Stimulated activated memory B cell treated with anti-CD40 and anti-IgM and Interleukin-4, amounts not matched to agents 10 μg/mL and 1 μg/mL and 100 μg/mL, for 72 hours (primary cell): ENCODE data around the gene PDZD2.
A peak's percentile ranks its signal among the peaks of the same experiment; 100 is the strongest.
"Not testable (repeated sequence)": the region's sequence is repeated elsewhere in the genome, so short reads cannot be mapped to it uniquely, and the experiment has no call there.

Experiments
- ATAC-seq: fragments of 150-1000 bp; cut with Tn5 transposase; 2 replicates; pipeline ENCODE4 v1.10.0; 2021
- H3K27ac Mint-ChIP-seq: one replicate; pipeline ENCODE4 v1.8.0; 2022; ENCODE audit warnings: mild to moderate bottlenecking, mixed read lengths
- H3K27me3 Mint-ChIP-seq: one replicate; pipeline ENCODE4 v1.8.0; 2022; ENCODE audit warnings: mixed read lengths
- H3K36me3 Mint-ChIP-seq: one replicate; pipeline ENCODE4 v1.8.0; 2022; ENCODE audit warnings: mixed read lengths
- H3K4me1 Mint-ChIP-seq: one replicate; pipeline ENCODE4 v1.8.0; 2022; ENCODE audit warnings: mixed read lengths
- H3K4me3 Mint-ChIP-seq: one replicate; pipeline ENCODE4 v1.8.0; 2022; ENCODE audit warnings: mild to moderate bottlenecking, moderate library complexity, mixed read lengths
- H3K9me3 Mint-ChIP-seq: one replicate; pipeline ENCODE4 v1.8.0; 2022; ENCODE audit warnings: mixed read lengths

PDZD2 gene

DNA sequence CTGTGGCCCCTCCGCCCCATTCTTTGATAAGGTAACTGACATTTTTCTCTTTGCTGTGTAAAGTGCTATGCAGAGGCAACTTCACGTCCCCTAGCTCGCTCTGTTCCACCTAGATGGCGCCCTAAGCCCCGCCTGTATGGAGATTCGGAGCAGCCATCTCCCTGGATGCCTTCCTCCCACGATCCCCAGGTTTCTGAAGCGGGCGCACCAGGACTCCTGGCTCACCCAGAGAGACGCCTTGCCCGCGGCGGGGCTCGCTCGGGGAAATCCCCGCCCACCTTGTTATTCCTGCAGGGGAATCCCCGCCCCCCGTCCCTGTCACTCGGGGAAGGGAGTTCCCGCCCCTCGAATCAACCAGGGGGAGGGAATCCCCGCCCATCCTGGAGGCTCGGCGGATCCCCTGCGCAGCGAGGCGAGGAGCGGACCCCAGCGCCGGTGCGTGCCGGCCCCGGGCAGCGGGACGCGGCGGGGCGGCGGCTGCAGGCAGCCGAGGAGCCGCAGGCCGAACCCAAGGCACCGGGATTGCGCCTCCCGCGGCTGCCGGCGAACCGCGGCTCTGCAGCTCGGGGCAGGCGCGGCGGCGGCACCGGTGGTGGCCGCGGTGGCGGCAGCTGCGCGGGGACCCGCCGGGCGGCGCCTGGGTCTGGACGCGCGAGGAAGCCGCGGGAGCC, at the start of gene PDZD2:
PDZD2 (plus strand) TSS at position 384 of the 671 bp plus-strand sequence.
- H3K4me3 Mint-ChIP-seq, result peak within 1 kb of the TSS; percentile 77
- H3K27ac Mint-ChIP-seq, result peak within 1 kb of the TSS; percentile 49
- peaks cover 9% of the 10 kb centered on the region for H3K27me3 Mint-ChIP-seq
- no peaks in the 10 kb centered on the region for H3K36me3 Mint-ChIP-seq
- peak; percentile 72 for ATAC-seq
- H3K9me3 Mint-ChIP-seq, result no peaks in the 10 kb centered on the region
- H3K4me1 Mint-ChIP-seq, result peaks cover 11% of the 10 kb centered on the region

GRCh38 chr5:31593665-31594064, 45.3 kb upstream of the PDZD2 start:
- peaks cover 8% of the 10 kb centered on the region for H3K27me3 Mint-ChIP-seq
- H3K27ac Mint-ChIP-seq, result no peak overlapping the region
- no peaks in the 10 kb centered on the region for H3K9me3 Mint-ChIP-seq
- no peak for ATAC-seq
- peaks cover 4% of the 10 kb centered on the region for H3K4me1 Mint-ChIP-seq
- H3K36me3 Mint-ChIP-seq, result no peaks in the 10 kb centered on the region
- no peak overlapping the region for H3K4me3 Mint-ChIP-seq

- Mint-ChIP-seq H3K9me3 (no peaks in the 10 kb centered on the region), H3K27me3 (peaks cover 8% of the 10 kb centered on the region), H3K27ac (no peak overlapping the region), H3K4me3 (no peak overlapping the region), H3K36me3 (no peaks in the 10 kb centered on the region), H3K4me1 (peaks cover 6% of the 10 kb centered on the region)
- no peak for ATAC-seq
These were observed 42.6 kb upstream of the PDZD2 start for GRCh38 chr5:31596354-31596753.

DNA sequence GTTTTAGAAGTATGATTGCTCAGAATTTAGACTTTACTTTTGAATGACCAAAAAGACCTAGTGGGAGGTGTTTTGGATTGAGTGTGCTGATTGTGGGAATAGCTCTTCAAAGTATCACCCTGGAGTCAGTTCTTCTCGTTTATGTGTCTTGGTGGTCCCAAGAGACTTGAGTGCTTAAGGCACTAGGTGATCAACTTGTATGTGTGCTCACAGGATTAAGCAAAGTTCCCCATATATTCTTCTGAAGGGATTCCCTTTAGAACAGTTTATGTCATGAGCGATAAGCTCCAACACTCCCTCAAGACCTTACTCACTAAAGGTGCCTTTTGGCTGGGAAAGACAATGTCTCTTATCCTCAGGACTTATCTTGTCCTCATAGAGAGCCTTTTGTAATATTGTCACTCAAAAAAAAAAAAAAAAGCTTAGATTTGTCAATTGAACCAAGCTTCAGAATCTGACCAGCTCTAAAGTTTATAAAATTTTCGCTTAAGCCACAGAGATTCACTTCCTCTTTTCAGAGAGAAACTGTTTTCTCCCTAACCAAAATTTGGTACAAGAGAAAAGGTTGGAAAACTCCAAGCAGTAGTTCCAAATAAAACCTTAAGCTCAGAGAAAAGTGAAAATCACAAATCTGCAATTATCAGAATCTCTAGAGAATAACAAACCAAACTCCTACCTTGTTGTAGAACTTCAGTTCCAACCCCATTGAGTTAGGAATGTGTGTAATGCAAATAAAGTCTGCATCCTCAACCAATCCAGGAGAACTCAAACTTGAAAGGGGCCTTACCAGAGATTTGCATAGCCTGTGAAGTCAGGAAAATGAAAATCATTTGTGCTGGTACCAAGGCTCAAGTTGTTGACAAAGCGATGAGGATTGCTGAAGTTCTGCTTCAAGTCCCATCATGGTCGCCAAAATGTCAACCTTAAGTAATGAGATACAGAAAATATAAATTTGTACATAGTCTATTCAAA, 40.0 kb upstream of the PDZD2 start:
- Mint-ChIP-seq H3K27me3 (peaks cover 8% of the 10 kb centered on the region), H3K4me1 (peaks cover 6% of the 10 kb centered on the region), H3K27ac (no peak overlapping the region), H3K4me3 (no peak overlapping the region), H3K36me3 (no peaks in the 10 kb centered on the region), H3K9me3 (no peaks in the 10 kb centered on the region)
- peak; percentile 50 for ATAC-seq

GRCh38 chr5:31602305-31602704, 36.6 kb upstream of the PDZD2 start:
- not testable (repeated sequence) for H3K4me1 Mint-ChIP-seq, H3K4me3 Mint-ChIP-seq, H3K9me3 Mint-ChIP-seq, ATAC-seq, H3K27me3 Mint-ChIP-seq, H3K36me3 Mint-ChIP-seq, H3K27ac Mint-ChIP-seq

DNA sequence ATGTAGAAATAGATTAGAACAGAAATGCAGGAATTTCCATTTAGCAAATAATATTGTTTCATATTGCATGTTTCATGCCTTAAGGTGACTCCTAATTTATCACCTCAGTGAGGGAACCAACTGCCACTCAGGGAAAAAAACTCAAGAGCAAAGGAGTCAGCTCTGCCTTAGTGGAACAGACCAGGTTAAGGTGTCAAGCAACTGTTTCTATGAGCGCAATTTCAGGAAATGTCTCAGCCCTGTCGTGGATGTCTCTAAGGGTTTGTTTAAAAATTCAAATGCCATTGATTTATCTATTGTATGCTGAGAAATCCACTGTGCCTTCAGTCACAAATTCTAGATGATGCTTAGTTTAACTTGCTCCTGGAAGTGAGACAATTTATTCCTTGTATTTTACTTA, 34.7 kb upstream of the PDZD2 start:
- no peak overlapping the region for H3K4me3 Mint-ChIP-seq
- ATAC-seq, result no peak
- no peaks in the 10 kb centered on the region for H3K9me3 Mint-ChIP-seq
- no peaks in the 10 kb centered on the region for H3K36me3 Mint-ChIP-seq
- H3K27me3 Mint-ChIP-seq, result peaks cover 9% of the 10 kb centered on the region
- H3K4me1 Mint-ChIP-seq, result no peaks in the 10 kb centered on the region
- no peak overlapping the region for H3K27ac Mint-ChIP-seq

DNA sequence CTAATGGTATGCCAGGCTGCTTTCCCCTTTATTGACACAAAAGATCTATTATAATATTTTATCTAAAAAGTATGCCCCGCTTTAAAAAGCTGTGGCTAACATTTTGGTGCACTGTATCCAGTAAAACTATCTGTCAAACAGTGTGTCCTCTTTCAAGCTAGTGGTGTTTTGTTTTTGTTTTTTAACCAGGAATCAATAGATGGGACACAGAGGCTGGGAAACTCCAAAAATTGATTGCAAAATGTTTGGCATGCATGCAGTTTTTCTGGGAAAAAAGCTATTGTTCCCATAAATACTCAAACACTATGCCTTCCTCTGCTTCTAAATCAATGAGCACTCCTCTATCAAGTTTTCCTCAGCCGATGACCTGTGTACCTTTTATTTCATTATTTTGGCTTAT, 34.3 kb upstream of the PDZD2 start:
- H3K27me3 Mint-ChIP-seq, result peaks cover 9% of the 10 kb centered on the region

DNA sequence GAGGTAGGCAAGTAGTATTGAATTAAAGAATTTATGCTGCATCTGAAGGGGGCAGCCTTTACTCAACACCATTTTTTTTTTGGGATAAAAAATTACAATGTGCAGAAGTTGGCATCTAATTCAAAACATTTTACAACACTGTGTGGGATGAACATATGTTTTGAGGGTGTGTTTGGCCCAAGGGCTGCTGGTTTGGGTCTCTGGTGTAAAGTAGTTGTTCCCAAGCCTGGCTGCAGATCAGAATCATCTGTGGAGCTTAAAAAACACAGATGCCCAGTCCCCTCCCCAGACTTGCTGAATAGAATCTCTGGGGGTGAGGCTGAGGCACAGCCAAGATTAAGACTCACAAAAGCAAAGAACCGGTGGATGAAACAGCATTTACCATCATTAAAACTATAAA, 33.0 kb upstream of the PDZD2 start:
- no peaks in the 10 kb centered on the region for H3K36me3 Mint-ChIP-seq
- peaks cover 9% of the 10 kb centered on the region for H3K27me3 Mint-ChIP-seq
- no peaks in the 10 kb centered on the region for H3K4me1 Mint-ChIP-seq
- H3K27ac Mint-ChIP-seq, result no peak overlapping the region
- no peak overlapping the region for H3K4me3 Mint-ChIP-seq
- no peak for ATAC-seq
- H3K9me3 Mint-ChIP-seq, result no peaks in the 10 kb centered on the region

More for the DNA sequence above, 34.3 kb upstream of the PDZD2 start:
- ATAC-seq, result no peak
- no peaks in the 10 kb centered on the region for H3K4me1 Mint-ChIP-seq
- no peak overlapping the region for H3K27ac Mint-ChIP-seq
- no peaks in the 10 kb centered on the region for H3K36me3 Mint-ChIP-seq
- no peak overlapping the region for H3K4me3 Mint-ChIP-seq
- no peaks in the 10 kb centered on the region for H3K9me3 Mint-ChIP-seq

DNA sequence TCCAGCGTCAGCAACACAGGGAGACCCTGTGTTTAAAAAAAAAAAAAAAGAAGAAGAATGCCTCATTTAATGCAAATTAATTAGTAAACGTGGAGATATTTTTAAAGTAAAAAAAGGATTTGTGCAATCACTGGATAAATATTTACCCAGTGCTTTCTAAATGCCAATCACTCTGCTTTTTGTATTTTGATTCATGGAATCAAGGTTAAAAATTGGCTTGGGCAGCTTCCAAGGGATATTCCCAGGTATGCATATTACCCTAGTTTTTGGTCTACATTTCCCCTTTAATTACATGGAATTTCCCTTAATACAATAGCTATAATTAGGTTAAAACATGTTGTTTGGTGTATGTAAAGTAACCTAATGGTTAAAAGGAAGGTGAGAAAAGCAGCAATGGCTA, 31.4 kb upstream of the PDZD2 start:
- no peak overlapping the region for H3K4me3 Mint-ChIP-seq
- H3K36me3 Mint-ChIP-seq, result no peaks in the 10 kb centered on the region

DNA sequence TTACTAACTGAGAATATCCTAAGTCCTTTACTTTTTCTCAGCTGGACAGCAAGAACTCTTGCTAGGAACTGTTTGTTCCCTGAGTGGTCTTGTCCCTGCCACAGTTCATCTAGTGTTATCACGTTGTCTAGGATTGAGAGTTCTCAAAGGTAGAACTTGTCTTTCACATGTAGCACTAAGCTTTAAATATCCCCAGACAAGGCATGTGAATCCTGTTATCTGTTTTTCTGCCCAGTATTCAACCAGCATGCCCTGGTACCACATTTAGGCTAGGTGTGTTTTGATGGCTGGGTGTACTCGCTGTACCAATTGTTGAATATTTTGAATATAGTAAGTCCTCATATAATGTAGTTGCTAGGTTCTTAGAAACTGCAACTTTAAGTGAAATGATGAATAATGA, 27.9 kb upstream of the PDZD2 start:
- H3K27me3 Mint-ChIP-seq, result peaks cover 10% of the 10 kb centered on the region
- no peaks in the 10 kb centered on the region for H3K9me3 Mint-ChIP-seq
- H3K36me3 Mint-ChIP-seq, result no peaks in the 10 kb centered on the region
- H3K27ac Mint-ChIP-seq, result no peak overlapping the region
- H3K4me1 Mint-ChIP-seq, result no peaks in the 10 kb centered on the region
- ATAC-seq, result no peak
- H3K4me3 Mint-ChIP-seq, result no peak overlapping the region

More for the DNA sequence above, 31.4 kb upstream of the PDZD2 start:
- no peaks in the 10 kb centered on the region for H3K9me3 Mint-ChIP-seq
- H3K27ac Mint-ChIP-seq, result no peak overlapping the region
- peaks cover 9% of the 10 kb centered on the region for H3K27me3 Mint-ChIP-seq
- no peak for ATAC-seq
- H3K4me1 Mint-ChIP-seq, result no peaks in the 10 kb centered on the region

DNA sequence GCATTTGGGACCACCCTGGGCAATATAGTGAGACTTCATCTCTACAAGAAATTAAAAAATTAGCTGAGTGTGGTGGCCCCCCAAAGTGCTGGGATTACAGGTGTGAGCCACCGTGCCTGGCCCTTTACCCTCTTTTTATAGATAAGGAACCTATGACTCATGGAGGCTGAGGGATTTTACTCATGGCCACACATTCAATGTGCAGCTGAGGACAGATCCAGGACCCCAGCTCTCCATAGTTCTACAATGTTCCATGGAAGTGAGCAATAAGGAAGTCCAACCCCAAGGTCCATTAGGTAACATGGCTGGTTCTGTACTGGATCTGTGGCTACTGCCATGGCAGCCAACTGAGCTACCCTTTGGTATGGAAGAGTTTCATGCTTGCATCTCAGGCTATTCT, 25.3 kb upstream of the PDZD2 start:
- no peak overlapping the region for H3K4me3 Mint-ChIP-seq
- no peak for ATAC-seq
- H3K4me1 Mint-ChIP-seq, result no peaks in the 10 kb centered on the region
- peaks cover 4% of the 10 kb centered on the region for H3K9me3 Mint-ChIP-seq
- no peaks in the 10 kb centered on the region for H3K36me3 Mint-ChIP-seq
- no peak overlapping the region for H3K27ac Mint-ChIP-seq
- H3K27me3 Mint-ChIP-seq, result peaks cover 24% of the 10 kb centered on the region

DNA sequence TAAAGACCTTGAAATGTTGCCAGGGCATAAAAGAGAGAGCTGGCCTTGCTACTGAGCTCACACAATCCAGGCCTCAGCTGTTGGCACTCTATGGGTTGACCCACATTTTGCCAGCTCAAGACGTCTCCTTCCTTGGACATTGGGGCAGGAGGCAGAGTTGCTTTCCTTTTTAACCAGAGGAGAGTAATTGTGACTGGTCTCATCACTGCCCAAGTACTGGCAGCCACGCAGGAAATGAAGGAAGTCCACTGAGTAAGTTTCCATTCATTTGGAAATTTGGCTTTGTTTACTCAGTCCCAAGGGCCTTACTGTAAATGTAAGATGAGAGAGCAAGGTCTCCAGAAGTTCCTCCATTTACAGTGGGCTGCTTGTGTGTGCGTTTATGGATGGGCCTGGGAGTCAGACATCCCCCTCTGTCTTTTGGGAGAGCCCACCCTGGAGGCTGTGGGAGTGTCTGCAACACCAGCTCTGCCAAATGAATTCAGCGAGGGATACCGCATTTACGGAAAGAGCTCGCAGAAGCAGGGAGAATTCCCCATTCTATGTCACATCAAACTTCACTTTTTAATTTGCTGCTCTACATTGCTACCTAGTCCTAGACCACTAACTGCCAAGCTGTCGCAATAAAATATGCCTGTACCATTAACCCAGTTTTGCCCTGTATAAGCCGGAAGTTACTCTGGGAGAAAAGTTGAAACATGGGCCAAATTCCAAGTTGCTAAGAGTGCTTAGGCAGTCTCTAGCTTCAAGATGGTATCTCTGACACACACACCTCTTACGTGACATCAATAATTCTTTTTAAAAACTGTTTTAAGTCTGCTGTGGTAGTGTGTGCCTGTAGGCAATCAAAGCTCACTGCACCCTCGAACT, 24.5 kb upstream of the PDZD2 start:
- Mint-ChIP-seq H3K27ac (no peak overlapping the region), H3K9me3 (peaks cover 4% of the 10 kb centered on the region), H3K36me3 (no peaks in the 10 kb centered on the region), H3K4me3 (no peak overlapping the region), H3K4me1 (no peaks in the 10 kb centered on the region), H3K27me3 (peaks cover 31% of the 10 kb centered on the region)
- peak; percentile 20 for ATAC-seq

- no peak for ATAC-seq
- peaks cover 4% of the 10 kb centered on the region for H3K9me3 Mint-ChIP-seq
- H3K27ac Mint-ChIP-seq, result no peak overlapping the region
- H3K36me3 Mint-ChIP-seq, result no peaks in the 10 kb centered on the region
- H3K4me1 Mint-ChIP-seq, result no peaks in the 10 kb centered on the region
- H3K4me3 Mint-ChIP-seq, result no peak overlapping the region
- H3K27me3 Mint-ChIP-seq, result peaks cover 45% of the 10 kb centered on the region
These were observed 21.1 kb upstream of the PDZD2 start for GRCh38 chr5:31617867-31618266.

DNA sequence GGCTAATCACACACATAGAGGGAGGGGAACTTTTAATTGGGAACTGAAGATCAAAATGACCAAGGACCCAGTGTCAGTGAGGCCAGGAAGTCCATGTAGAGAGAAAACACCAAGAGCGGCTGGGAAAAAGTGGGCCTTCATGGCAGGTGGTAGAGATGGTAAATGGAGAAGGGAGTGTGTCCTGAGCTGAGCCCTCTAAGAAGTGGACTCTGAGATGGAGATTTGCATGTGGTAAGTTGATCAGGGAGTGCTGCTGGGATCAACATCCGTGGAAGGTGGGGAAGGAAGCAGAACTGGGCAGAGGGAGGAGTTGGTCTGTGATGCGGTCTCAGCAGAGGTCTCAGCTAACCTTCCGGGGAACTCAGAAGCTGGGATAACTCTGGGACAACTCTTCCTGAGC, 18.9 kb upstream of the PDZD2 start:
- Mint-ChIP-seq H3K27me3 (peaks cover 59% of the 10 kb centered on the region), H3K4me3 (no peak overlapping the region), H3K9me3 (peaks cover 4% of the 10 kb centered on the region), H3K27ac (no peak overlapping the region), H3K4me1 (no peaks in the 10 kb centered on the region), H3K36me3 (no peaks in the 10 kb centered on the region)
- no peak for ATAC-seq

- Mint-ChIP-seq H3K4me3 (no peak overlapping the region), H3K27me3 (peaks cover 58% of the 10 kb centered on the region), H3K36me3 (no peaks in the 10 kb centered on the region), H3K27ac (no peak overlapping the region), H3K4me1 (no peaks in the 10 kb centered on the region), H3K9me3 (no peaks in the 10 kb centered on the region)
- ATAC-seq, result no peak
These were observed 15.7 kb upstream of the PDZD2 start for GRCh38 chr5:31623249-31623648.
